Measurements from ENCODE around the gene MYMX. TPM values are rescaled to one million over a fixed set of nuclear protein-coding genes. Genes with fewer than 3 reads are reported as not detected.

The MYMX gene
- total and polyA plus RNA-seq, 4 donors, result 0.21 TPM; not detected in 3

- H3K4me1 ChIP-seq (ENCODE audit: control insufficient read depth in 5 of 5, insufficient read depth in 5 of 5, low read length in 5 of 5), result peaks cover 7 to 22% (median 11%) of the 10 kb centered on the region in 5 donors
- H3K9me3 ChIP-seq (ENCODE audit: control insufficient read depth in 4 of 4, insufficient read depth in 3 of 4, low read length in 3 of 4), result no peaks in the 10 kb centered on the region
- H3K36me3 ChIP-seq (ENCODE audit: control insufficient read depth in 4 of 4, insufficient read depth in 4 of 4, low read length in 4 of 4), result peaks cover 42 to 61% (median 55%) of the 10 kb centered on the region in 4 donors
- H3K9ac ChIP-seq (ENCODE audit: insufficient read depth in 1 of 2, low read length in 2 of 2), result no peak overlapping the region
- 64 to 67% methylated on average over 6 of the region's 6 CpGs for WGBS, 2 donors
- ATAC-seq (ENCODE audit: insufficient read depth, low FRiP score) (no peak), DNase-seq (no peak)
- no peaks in the 10 kb centered on the region for H3K27me3 ChIP-seq (ENCODE audit: control insufficient read depth in 3 of 3, insufficient read depth in 3 of 3, low read length in 2 of 3)
- H3K27ac ChIP-seq (ENCODE audit: low read depth in 1 of 2, low read length in 1 of 2), result no peak overlapping the region
- TF ChIP-seq CTCF (IDR thresholded peaks at IDR 0.05; ENCODE audit: control extremely low read depth, extremely low read depth), result no peak
- no peak overlapping the region for H3K4me3 ChIP-seq
Measured at GRCh38 chr6:44250067-44250717, 33.5 kb downstream of the MYMX start.

- Histone ChIP-seq H3K4me3 (no peak overlapping the region), H3K27me3 (ENCODE audit: control insufficient read depth in 3 of 3, insufficient read depth in 3 of 3, low read length in 2 of 3) (no peaks in the 10 kb centered on the region), H3K4me1 (ENCODE audit: control insufficient read depth in 5 of 5, insufficient read depth in 5 of 5, low read length in 5 of 5) (peaks cover 7 to 20% (median 11%) of the 10 kb centered on the region in 5 donors), H3K36me3 (ENCODE audit: control insufficient read depth in 4 of 4, insufficient read depth in 4 of 4, low read length in 4 of 4) (peaks cover 44 to 61% (median 56%) of the 10 kb centered on the region in 4 donors), H3K27ac (ENCODE audit: low read depth in 1 of 2, low read length in 1 of 2) (no peak overlapping the region), H3K9ac (ENCODE audit: insufficient read depth in 1 of 2, low read length in 2 of 2) (no peak overlapping the region), H3K9me3 (ENCODE audit: control insufficient read depth in 4 of 4, insufficient read depth in 3 of 4, low read length in 3 of 4) (no peaks in the 10 kb centered on the region)
- DNase-seq (no peak), ATAC-seq (ENCODE audit: insufficient read depth, low FRiP score) (no peak)
- no peak for TF ChIP-seq CTCF (IDR thresholded peaks at IDR 0.05; ENCODE audit: control extremely low read depth, extremely low read depth)
- WGBS, 2 donors, result 84 to 86% methylated on average over 3 of the region's 3 CpGs
Measured at GRCh38 chr6:44250718-44251123, 34.0 kb downstream of the MYMX start.

GRCh38 chr6:44251576-44252524 lies 35.1 kb downstream of the MYMX start:
- no peak overlapping the region for H3K27ac ChIP-seq (ENCODE audit: low read depth in 1 of 2, low read length in 1 of 2)
- no peaks in the 10 kb centered on the region for H3K9me3 ChIP-seq (ENCODE audit: control insufficient read depth in 4 of 4, insufficient read depth in 3 of 4, low read length in 3 of 4)
- no peak for TF ChIP-seq CTCF (IDR thresholded peaks at IDR 0.05; ENCODE audit: control extremely low read depth, extremely low read depth)
- H3K4me1 ChIP-seq (ENCODE audit: control insufficient read depth in 5 of 5, insufficient read depth in 5 of 5, low read length in 5 of 5), result peaks cover 7 to 27% (median 9%) of the 10 kb centered on the region in 5 donors
- ATAC-seq (ENCODE audit: insufficient read depth, low FRiP score), result no peak
- DNase-seq, result no peak
- H3K27me3 ChIP-seq (ENCODE audit: control insufficient read depth in 3 of 3, insufficient read depth in 3 of 3, low read length in 2 of 3), result no peaks in the 10 kb centered on the region
- no peak overlapping the region for H3K9ac ChIP-seq (ENCODE audit: insufficient read depth in 1 of 2, low read length in 2 of 2)
- peaks cover 46 to 61% (median 56%) of the 10 kb centered on the region in 4 donors for H3K36me3 ChIP-seq (ENCODE audit: control insufficient read depth in 4 of 4, insufficient read depth in 4 of 4, low read length in 4 of 4)
- H3K4me3 ChIP-seq, result no peak overlapping the region
- WGBS, 2 donors, result 92 to 93% methylated on average over 14 of the region's 14 CpGs
